ENCODE data around the gene TRIM63.

Gene TRIM63

DNA sequence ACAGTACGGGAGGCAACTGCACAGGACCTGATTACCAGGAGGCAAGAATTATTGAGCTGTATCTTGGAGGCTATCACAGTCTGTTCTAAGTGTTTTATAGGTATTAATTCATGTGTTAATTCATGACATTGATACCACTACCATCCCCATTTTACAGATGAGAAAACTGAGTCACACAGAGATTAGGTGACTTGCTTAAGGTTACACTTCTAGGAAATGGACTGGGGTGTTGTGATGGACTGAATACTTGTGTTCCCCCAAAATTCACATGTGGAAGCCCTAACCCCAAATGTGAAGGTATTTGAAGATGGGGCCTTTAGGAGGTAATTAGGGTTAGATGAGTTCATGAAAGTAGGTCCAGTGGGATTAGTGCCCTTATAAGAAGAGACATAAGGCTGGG, 10.1 kb upstream of the TRIM63 start (continued):
- TF ChIP-seq ARNTL (CRISPR knock-in tag; IDR thresholded peaks at IDR 0.05; ENCODE audit: borderline replicate concordance, low read depth) (no peak), ZNF70 (CRISPR knock-in tag; IDR thresholded peaks at IDR 0.05) (no peak), PPARA (CRISPR knock-in tag; IDR thresholded peaks at IDR 0.05; ENCODE audit: borderline replicate concordance) (no peak), OSR1 (CRISPR knock-in tag; IDR thresholded peaks at IDR 0.05) (no peak)

GRCh38 chr1:26075421-26076144, 8.2 kb upstream of the TRIM63 start:
- no peak for ATAC-seq
- no peak for TF ChIP-seq ZNF565 (CRISPR knock-in tag; conservative IDR thresholded peaks at IDR 0.05; ENCODE audit: low read depth)

GRCh38 chr1:26072305-26072704, 4.9 kb upstream of the TRIM63 start:
- ATAC-seq = no peak
- TF ChIP-seq ZC3H10 (CRISPR knock-in tag; IDR thresholded peaks at IDR 0.05) = no peak
- TF ChIP-seq ISL1 (CRISPR knock-in tag; IDR thresholded peaks at IDR 0.05) = no peak
- no peak for TF ChIP-seq CREB5 (CRISPR knock-in tag; IDR thresholded peaks at IDR 0.05; ENCODE audit: low read depth)
- TF ChIP-seq, protein P1, sequence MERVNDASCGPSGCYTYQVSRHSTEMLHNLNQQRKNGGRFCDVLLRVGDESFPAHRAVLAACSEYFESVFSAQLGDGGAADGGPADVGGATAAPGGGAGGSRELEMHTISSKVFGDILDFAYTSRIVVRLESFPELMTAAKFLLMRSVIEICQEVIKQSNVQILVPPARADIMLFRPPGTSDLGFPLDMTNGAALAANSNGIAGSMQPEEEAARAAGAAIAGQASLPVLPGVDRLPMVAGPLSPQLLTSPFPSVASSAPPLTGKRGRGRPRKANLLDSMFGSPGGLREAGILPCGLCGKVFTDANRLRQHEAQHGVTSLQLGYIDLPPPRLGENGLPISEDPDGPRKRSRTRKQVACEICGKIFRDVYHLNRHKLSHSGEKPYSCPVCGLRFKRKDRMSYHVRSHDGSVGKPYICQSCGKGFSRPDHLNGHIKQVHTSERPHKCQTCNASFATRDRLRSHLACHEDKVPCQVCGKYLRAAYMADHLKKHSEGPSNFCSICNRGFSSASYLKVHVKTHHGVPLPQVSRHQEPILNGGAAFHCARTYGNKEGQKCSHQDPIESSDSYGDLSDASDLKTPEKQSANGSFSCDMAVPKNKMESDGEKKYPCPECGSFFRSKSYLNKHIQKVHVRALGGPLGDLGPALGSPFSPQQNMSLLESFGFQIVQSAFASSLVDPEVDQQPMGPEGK (CRISPR knock-in tag; IDR thresholded peaks at IDR 0.05; ENCODE audit: borderline replicate concordance) = no peak
- TF ChIP-seq TCF4 (CRISPR knock-in tag; IDR thresholded peaks at IDR 0.05; ENCODE audit: borderline replicate concordance) = no peak
- TF ChIP-seq ZFP3 (CRISPR knock-in tag; IDR thresholded peaks at IDR 0.05) = no peak
- TF ChIP-seq SNAI2 (CRISPR knock-in tag; IDR thresholded peaks at IDR 0.05) = no peak
- no peak for TF ChIP-seq ZNF8 (CRISPR knock-in tag; IDR thresholded peaks at IDR 0.05)
- TF ChIP-seq ZNF565 (CRISPR knock-in tag; conservative IDR thresholded peaks at IDR 0.05; ENCODE audit: low read depth) = no peak
- no peak for TF ChIP-seq BACH2 (CRISPR knock-in tag; IDR thresholded peaks at IDR 0.05; ENCODE audit: borderline replicate concordance)
- no peak for TF ChIP-seq TSHZ2 (CRISPR knock-in tag; IDR thresholded peaks at IDR 0.05)
- TF ChIP-seq ZFP30 (CRISPR knock-in tag; IDR thresholded peaks at IDR 0.05) = no peak
- TF ChIP-seq GLIS3 (CRISPR knock-in tag; IDR thresholded peaks at IDR 0.05) = no peak
- TF ChIP-seq OSR1 (CRISPR knock-in tag; IDR thresholded peaks at IDR 0.05) = no peak
- no peak for TF ChIP-seq ZNF70 (CRISPR knock-in tag; IDR thresholded peaks at IDR 0.05)
- TF ChIP-seq CSDC2 (CRISPR knock-in tag; IDR thresholded peaks at IDR 0.05) = no peak
- TF ChIP-seq POU6F1 (CRISPR knock-in tag; IDR thresholded peaks at IDR 0.05; ENCODE audit: borderline replicate concordance, low read depth) = no peak
- no peak for TF ChIP-seq RARB (CRISPR knock-in tag; IDR thresholded peaks at IDR 0.05)
- no peak for TF ChIP-seq PPARA (CRISPR knock-in tag; IDR thresholded peaks at IDR 0.05; ENCODE audit: borderline replicate concordance)
- no peak for TF ChIP-seq TOX (CRISPR knock-in tag; IDR thresholded peaks at IDR 0.05; ENCODE audit: borderline replicate concordance)

GRCh38 chr1:26070963-26071342, 3.5 kb upstream of the TRIM63 start:
- ATAC-seq = no peak
- TF ChIP-seq TOX (CRISPR knock-in tag; IDR thresholded peaks at IDR 0.05; ENCODE audit: borderline replicate concordance) (no peak), ZFP3 (CRISPR knock-in tag; IDR thresholded peaks at IDR 0.05) (no peak), POU6F1 (CRISPR knock-in tag; IDR thresholded peaks at IDR 0.05; ENCODE audit: borderline replicate concordance, low read depth) (no peak), ARNTL (CRISPR knock-in tag; IDR thresholded peaks at IDR 0.05; ENCODE audit: borderline replicate concordance, low read depth) (no peak), RARB (CRISPR knock-in tag; IDR thresholded peaks at IDR 0.05) (no peak), ISL1 (CRISPR knock-in tag; IDR thresholded peaks at IDR 0.05) (no peak), BACH2 (CRISPR knock-in tag; IDR thresholded peaks at IDR 0.05; ENCODE audit: borderline replicate concordance) (no peak), CREB5 (CRISPR knock-in tag; IDR thresholded peaks at IDR 0.05; ENCODE audit: low read depth) (no peak), ZC3H10 (CRISPR knock-in tag; IDR thresholded peaks at IDR 0.05) (no peak), GLIS3 (CRISPR knock-in tag; IDR thresholded peaks at IDR 0.05) (no peak), SNAI2 (CRISPR knock-in tag; IDR thresholded peaks at IDR 0.05) (no peak), ZFP30 (CRISPR knock-in tag; IDR thresholded peaks at IDR 0.05) (no peak), ZNF8 (CRISPR knock-in tag; IDR thresholded peaks at IDR 0.05) (no peak), TCF4 (CRISPR knock-in tag; IDR thresholded peaks at IDR 0.05; ENCODE audit: borderline replicate concordance) (no peak), OSR1 (CRISPR knock-in tag; IDR thresholded peaks at IDR 0.05) (no peak)
- TF ChIP-seq, protein P1 (CRISPR knock-in tag; IDR thresholded peaks at IDR 0.05; ENCODE audit: borderline replicate concordance) = no peak

Data from SK-N-SH treated with all-trans-retinoic acid at 6 μM for 48 hours (cell line).